Measurements from ENCODE around the gene MCM6.

GRCh38 chr2:135800513-135801460 is 75.5 kb downstream of the MCM6 start:
- no peak for TF ChIP-seq CTCF (conservative IDR thresholded peaks at IDR 0.05; ENCODE audit: low read depth, low read length)
- TF ChIP-seq EZH2 (IDR thresholded peaks at IDR 0.05; ENCODE audit: borderline replicate concordance, low read depth, low read length, poor library complexity, severe bottlenecking): no peak

Measured in A673 (cell line).